HEK293T (cell line): ENCODE measurements around the gene RGS11.

Experiments
- CTBP1 ChIP-seq: fragments of 450-650 bp; IDR thresholded peaks from 2 replicates; pipeline ENCODE4 v1.6.1; 2016; ENCODE audit warnings: borderline replicate concordance
- ELF4 ChIP-seq: fragments of 450-650 bp; IDR thresholded peaks from 2 replicates; pipeline ENCODE4 v1.6.1; 2017; ENCODE audit warnings: antibody characterized with exemption
- FOXM1 ChIP-seq: fragments of 450-650 bp; IDR thresholded peaks from 2 replicates; pipeline ENCODE4 v1.6.1; 2017; ENCODE audit warnings: mild to moderate bottlenecking, borderline replicate concordance
- HDGF ChIP-seq: fragments of 450-650 bp; IDR thresholded peaks from 2 replicates; pipeline ENCODE4 v1.6.1; 2017; ENCODE audit warnings: antibody characterized with exemption, borderline replicate concordance
- L3MBTL2 ChIP-seq: fragments of 450-650 bp; conservative IDR thresholded peaks from 2 replicates; pipeline ENCODE4 v1.6.1; 2016; ENCODE audit warnings: mild to moderate bottlenecking
- PKNOX1 ChIP-seq: fragments of 450-650 bp; IDR thresholded peaks from 2 replicates; pipeline ENCODE4 v1.6.1; 2016
- SP1 ChIP-seq: fragments of 450-650 bp; IDR thresholded peaks from 2 replicates; pipeline ENCODE4 v1.6.1; 2017
- SUZ12 ChIP-seq: fragments of 450-650 bp; IDR thresholded peaks from 2 replicates; pipeline ENCODE4 v1.6.1; 2016; ENCODE audit warnings: mild to moderate bottlenecking
- ZNF384 ChIP-seq: fragments of 450-650 bp; IDR thresholded peaks from 2 replicates; pipeline ENCODE4 v1.6.1; 2016

GRCh38 chr16:307691-308312, 32.1 kb upstream of the RGS11 start:
- TF ChIP-seq FOXM1 (no peak), HDGF (no peak), SP1 (no peak), ZNF384 (no peak), SUZ12 (no peak), ELF4 (no peak), PKNOX1 (no peak), L3MBTL2 (no peak), CTBP1 (no peak)
